GM12892 (cell line): ENCODE results near the gene SPRR2A.
"Not testable (repeated sequence)": the region's sequence is repeated elsewhere in the genome, so short reads cannot be mapped to it uniquely, and the experiment has no call there.

Experiments used
- DNase-seq: peaks from one replicate; pipeline ENCODE4 v3.0.0; 2011; ENCODE audit not compliant: insufficient read length
- FAIRE-seq: peaks from 2 replicates; lab custom pipeline; 2011; peaks lifted over from hg19 to GRCh38; lab: Jason Lieb, UNC
- POLR2A ChIP-seq: IDR thresholded peaks from 2 replicates; pipeline ENCODE4 v1.6.1; 2011; ENCODE audit warnings: low read depth, low read length, control low read depth
- POLR2AphosphoS5 ChIP-seq: IDR thresholded peaks from 2 replicates; pipeline ENCODE4 v1.6.1; 2011; ENCODE audit warnings: low read depth, low read length, control low read depth
- TAF1 ChIP-seq: IDR thresholded peaks from 2 replicates; pipeline ENCODE4 v1.6.1; 2011; ENCODE audit warnings: low read depth, mild to moderate bottlenecking, control low read depth, low read length, borderline replicate concordance

The SPRR2A gene

DNA sequence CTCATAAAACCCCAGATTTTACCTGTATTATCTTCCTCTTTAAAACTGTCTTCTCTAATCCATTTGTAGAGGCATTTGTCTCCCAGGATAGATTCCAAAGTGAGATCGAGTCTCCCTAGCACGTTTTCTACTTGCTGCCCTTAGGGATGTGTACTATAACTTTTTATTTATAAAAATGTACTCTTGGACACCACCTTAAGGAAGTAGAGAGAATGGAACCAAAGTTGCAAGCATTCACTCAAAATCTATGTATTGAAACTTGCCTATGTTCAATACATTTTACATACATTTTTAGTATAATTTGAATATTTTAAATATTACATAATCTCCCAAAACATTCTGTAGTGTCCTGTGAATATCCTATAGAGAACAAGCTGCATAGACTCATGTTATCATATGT is 842 bp upstream of the SPRR2A start:
- FAIRE-seq: no peak
- no peak for DNase-seq
- TF ChIP-seq POLR2A: no peak
- no peak for TF ChIP-seq POLR2AphosphoS5
- TF ChIP-seq TAF1: no peak

DNA sequence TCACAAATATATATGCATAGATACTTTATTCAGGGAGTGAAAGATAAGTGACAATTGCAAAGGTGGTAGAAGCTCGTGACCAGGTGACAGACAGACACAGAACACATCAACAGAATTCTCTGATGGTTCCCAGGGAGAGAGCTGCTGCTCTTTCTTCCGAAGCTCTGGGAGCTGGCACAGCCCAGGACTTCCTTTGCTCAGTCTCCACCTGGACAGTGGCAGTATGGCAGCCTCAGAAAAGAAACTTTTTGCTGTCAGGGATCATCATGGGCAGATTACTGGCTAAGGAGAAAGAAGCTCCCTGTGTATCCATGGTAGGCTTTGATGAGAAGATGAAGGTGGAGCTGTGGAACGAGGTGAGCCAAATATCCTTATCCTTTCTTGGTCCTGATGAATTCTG is 1.2 kb downstream of the SPRR2A start:
- FAIRE-seq, DNase-seq: not testable (repeated sequence)

DNA sequence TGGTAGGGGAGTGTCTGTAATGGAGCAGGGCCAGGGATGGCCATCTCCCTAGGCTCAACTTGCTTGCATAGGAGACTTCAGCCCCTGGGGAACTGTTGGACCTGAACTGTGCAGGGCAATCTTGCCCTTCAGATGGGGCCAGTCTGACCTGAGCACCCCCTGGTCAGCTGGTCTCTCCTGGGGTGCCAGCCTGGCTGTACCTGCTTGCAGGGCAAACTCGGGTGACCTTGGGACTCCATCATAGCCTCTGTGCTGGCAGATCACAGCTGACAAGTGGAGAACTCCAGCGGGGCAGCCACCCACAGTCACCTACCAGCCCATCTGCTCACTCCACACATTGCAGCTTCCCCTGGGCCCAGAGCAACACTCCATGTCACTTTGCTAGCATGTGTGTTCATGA is 8.1 kb downstream of the SPRR2A start:
- DNase-seq (no peak), FAIRE-seq (no peak)
- no peak for TF ChIP-seq POLR2A
- TF ChIP-seq TAF1: no peak
- TF ChIP-seq POLR2AphosphoS5: no peak

DNA sequence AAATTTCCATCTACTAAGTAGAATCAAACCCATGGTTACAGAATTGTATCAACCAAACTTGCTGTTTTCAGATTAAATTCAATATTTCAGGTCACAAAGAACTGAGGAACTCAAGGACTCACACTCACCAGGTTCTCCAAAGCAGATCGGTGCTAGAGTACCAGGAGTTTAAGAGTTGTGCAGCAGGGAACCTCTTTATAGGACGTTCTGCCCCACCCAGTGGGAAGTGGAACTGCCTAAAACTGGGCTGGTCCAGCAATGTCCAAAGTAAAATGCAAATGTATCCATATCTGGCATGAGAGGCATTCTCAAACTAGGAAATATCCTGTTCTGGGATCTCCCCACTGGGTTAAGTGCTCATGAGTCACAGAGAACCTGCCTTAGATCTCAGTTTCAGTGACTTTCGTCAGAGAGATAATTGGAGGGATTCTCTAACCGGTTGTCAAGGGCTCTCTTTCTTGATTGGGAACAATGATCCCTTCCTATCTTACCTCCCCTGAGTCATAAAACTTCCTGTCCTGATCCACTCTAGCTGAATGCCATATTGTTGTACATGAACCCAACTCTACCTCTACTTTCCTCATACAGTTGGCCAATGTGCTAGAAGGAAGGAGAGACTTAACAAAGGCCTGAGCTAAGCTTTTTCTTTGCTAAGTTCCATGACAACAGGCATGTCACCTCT is 16.2 kb downstream of the SPRR2A start, which contains the start of gene SPRR2D:
TSS of gene SPRR2D (minus strand) at position 171 of the 682 bp plus-strand sequence. CDS start 774 bp downstream, outside the sequence.
- DNase-seq: no peak
- no peak for FAIRE-seq
- TF ChIP-seq POLR2AphosphoS5: no peak
- TF ChIP-seq POLR2A: no peak
- no peak for TF ChIP-seq TAF1

DNA sequence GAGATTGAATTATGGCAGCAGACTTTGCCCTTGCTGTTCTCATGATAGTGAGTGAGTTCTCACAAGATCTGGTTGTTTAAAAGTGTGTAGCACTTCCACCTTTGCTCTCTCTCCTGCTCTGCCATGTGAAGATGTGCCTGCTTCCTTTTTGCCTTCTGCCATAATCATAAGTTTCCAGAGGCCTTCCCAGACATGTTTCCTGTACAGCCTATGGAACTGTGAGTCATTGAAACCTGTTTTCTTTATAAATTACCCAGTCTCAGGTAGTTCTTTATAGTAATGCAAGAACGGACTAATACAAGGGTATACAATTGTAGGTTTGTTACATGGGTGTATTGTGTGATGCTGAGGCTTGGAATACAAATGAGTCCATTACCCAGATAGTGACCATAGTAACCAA is 22.1 kb downstream of the SPRR2A start:
- DNase-seq (no peak), FAIRE-seq (no peak)
- TF ChIP-seq TAF1: no peak
- no peak for TF ChIP-seq POLR2A
- TF ChIP-seq POLR2AphosphoS5: no peak

DNA sequence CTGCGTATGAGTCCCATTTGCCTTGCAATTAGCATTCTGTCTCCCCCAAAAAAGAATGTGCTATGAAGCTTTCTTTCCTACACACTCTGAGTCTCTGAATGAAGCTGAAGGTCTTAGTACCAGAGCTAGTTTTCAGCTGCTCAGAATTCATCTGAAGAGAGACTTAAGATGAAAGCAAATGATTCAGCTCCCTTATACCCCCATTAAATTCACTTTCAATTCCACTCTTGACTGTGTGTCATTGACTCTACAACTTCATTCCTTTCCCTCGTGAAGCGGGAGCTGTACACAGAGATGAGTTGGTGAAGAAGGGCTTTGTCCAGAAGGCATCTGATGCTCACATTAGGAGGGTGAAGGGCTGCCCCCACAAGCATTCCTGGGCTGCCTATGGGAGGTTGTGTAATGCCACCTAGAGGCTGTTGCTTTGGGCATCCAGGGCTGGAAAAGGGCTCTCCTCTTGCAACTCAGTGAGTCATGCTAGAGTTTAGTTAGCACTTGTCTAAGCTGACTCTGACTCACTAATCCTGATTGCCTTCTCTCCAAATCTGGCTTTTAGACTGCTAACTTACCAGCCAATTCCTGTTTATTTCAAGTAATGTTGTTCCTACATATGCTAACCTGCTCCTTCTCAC is 24.5 kb downstream of the SPRR2A start:
- TF ChIP-seq TAF1 (no peak), POLR2AphosphoS5 (no peak), POLR2A (no peak)
- FAIRE-seq (no peak), DNase-seq (no peak)

DNA sequence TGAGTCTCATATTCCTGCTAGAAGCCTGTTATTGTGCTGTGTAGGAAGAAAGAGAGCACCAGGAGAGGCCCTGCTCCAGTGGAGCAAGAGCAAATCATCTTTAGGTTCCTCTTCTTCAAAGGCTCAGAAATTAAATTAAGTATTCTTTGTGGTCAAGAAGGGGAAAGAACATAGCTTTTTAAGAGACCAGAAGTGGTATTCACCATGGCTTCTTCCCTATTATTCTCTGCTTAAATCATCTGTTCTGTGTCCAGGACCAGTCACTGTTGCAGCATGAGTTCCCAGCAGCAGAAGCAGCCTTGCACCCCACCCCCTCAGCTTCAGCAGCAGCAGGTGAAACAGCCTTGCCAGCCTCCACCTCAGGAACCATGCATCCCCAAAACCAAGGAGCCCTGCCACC is 25.2 kb downstream of the SPRR2A start:
- no peak for FAIRE-seq

DNA sequence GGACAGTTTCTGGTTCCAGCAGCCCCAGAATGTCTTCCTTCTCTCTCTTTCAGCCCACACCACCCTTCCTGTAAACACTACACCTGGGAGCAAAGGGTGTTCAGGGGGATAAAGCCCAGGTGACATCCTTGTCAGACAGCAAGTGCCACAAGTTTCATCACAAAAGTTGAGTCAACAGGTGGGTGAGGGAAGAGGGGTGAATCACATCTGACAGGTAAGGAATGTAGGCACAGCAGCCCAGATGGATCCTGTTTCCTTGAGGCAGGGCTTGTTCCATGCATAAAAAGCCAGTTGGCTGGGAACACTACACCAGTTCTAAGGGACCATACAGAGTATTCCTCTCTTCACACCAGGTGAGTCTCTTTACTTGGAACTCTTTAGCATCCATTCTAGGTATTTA is 26.4 kb downstream of the SPRR2A start, which contains the start of gene SPRR1B:
TSS of gene SPRR1B (plus strand) at position 309 of the 400 bp plus-strand sequence. CDS start 1,143 bp downstream, outside the sequence.
- no peak for FAIRE-seq

More for the DNA sequence above, 25.2 kb downstream of the SPRR2A start:
- no peak for TF ChIP-seq POLR2AphosphoS5
- TF ChIP-seq TAF1: no peak
- no peak for TF ChIP-seq POLR2A
- DNase-seq: no peak

DNA sequence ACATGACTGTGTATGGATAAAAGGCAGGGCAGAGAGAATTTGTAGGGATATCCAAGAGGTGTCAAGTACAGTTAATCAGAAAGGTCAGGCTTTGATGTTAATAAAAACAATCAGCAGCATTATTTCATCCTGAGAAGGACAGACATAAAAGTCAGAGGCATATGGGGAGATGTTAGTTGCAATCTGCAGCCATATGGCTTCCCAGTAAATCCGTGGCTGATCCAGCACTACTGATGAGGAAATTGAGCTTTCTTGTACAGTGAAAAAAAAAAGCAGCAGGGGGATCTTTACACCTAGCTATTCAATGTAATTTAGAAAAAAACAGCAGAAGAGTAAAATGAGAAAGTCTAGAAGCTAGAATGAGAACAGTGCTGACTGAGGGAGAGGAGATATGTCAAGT is 28.5 kb downstream of the SPRR2A start:
- FAIRE-seq: no peak
- DNase-seq: no peak
- no peak for TF ChIP-seq POLR2AphosphoS5
- no peak for TF ChIP-seq TAF1
- no peak for TF ChIP-seq POLR2A

More for the DNA sequence above, 26.4 kb downstream of the SPRR2A start, which contains the start of gene SPRR1B:
- TF ChIP-seq TAF1: no peak
- no peak for DNase-seq

DNA sequence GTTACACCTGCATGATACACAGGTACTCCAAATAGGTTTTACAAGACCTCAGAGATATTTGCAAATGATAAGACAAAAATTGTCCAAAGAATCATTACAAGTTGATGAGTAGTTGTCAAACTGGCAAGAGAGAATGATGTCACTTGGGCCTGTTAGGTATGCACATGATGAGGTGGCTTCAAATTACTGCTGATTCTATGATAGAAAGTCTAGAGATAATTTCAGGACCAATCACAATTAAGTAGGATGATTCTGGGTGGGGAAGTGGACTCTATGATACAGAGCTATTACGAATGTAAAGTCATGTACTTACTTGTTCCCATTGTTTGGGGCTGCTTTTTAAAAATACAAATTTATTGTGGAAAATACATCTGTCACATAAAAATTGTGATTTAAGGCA is 31.5 kb downstream of the SPRR2A start:
- TF ChIP-seq TAF1 (no peak), POLR2A (no peak), POLR2AphosphoS5 (no peak)
- FAIRE-seq (no peak), DNase-seq (no peak)

DNA sequence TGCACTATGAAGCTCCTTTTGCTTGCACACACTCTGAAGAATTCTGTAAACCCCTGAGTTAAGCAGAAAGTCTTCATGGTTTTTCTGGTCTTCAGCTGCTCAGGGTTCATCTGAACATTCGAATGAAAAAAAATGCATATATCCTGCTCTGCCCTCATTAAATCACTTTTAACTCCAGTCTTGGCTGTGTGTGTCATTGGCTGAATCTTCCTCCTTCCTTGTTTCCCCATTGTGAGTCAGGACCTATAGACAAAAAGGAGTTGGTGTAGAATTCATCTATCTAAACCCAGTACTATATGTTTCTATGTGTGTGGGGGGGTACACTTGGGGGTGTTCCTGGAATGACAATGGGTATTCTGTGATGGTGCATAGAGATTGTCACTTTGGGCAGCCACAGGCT is 32.9 kb downstream of the SPRR2A start:
- FAIRE-seq: no peak
- TF ChIP-seq POLR2A (no peak), TAF1 (no peak), POLR2AphosphoS5 (no peak)

DNA sequence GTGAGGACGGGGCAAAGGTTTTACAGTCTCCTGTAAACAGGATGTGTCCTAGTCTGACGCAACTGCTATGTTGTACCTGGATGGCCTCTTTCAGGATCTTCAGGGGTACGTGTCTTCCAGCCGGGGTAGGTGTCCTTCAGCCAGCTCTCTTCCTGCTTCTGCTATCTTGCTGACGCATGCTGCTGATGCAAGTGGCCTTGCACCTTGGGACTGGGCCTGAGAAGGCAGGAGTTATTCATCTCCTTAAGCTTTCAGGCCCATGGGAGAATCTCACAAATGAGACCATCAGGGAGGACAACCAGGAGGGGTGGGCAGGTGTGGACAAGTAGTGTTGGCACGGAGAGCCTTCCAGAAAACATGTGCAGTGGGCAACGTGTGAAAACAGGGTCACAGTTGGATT is 34.2 kb downstream of the SPRR2A start:
- DNase-seq (no peak), FAIRE-seq (no peak)
- no peak for TF ChIP-seq POLR2AphosphoS5
- no peak for TF ChIP-seq POLR2A
- TF ChIP-seq TAF1: no peak

More for the DNA sequence above, 32.9 kb downstream of the SPRR2A start:
- no peak for DNase-seq

DNA sequence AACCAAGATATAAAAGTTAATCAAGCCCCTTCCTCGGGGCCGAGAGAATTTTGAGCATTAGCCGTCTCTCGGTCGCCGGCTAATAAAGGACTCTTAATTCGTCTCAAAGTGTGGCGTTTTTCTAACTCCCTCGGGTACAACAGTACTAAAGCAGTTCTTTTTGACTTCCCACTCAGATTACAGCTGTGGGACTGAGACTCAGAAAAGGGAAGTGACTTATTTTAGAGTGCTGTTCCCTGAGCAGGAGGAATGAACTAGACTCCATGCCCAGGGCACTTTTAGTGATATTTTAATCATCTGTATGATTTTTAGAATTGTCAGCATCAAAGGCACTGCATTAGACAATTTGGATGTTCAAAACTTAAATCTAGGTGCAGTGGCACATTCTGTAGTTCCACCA is 35.0 kb downstream of the SPRR2A start:
- not testable (repeated sequence) for DNase-seq, FAIRE-seq

DNA sequence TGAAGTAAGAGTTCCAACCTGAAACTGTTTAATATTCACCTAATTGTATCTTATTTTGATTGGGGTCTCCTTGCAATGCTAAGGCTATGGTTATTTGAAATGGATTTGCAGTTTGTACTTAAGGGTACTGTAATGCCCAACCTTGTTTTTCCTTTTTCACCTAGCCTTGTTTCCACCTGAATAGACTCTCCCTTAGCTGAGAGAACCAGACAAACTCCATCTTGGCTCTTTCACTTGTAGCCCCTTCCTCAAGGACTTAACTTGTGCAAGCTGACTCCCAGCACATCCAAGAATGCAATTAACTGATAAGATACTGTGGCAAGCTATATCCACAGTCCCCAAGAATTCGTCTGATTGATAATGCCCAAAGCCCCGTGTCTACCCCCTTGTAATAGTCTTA is 35.5 kb downstream of the SPRR2A start:
- not testable (repeated sequence) for FAIRE-seq, DNase-seq

DNA sequence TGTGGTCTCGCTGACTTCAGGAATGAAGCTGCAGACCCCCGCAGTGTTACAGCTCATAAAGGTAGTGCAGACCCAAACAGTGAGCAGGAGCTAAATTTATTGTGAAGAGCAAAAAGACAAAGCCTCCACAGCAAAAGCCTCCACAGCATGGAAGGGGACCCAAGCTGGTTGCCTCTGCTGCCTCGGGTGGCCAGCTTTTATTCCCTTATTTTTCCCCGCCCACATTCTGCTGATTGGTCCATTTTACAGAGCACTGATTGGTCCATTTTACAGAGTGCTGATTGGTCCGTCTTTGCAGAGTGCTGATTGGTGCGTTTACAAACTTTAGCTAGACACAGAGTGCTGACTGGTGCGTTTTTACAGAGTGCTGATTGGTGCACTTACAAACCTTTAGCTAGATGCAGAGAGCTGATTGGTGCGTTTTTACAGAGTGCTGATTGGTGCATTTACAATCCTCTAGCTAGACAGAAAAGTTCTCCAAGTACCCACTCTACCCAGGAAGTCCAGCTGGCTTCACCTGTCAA is 46.0 kb downstream of the SPRR2A start:
- not testable (repeated sequence) for FAIRE-seq, DNase-seq
